ENCODE data around the gene CARD9.

The CARD9 gene

GRCh38 chr9:136318776-136319241 is 54.7 kb downstream of the CARD9 start:
- DNase-seq, result no peak

- no peak for DNase-seq
Observed at GRCh38 chr9:136318111-136318775, 55.2 kb downstream of the CARD9 start.

GRCh38 chr9:136317695-136318094 is 55.8 kb downstream of the CARD9 start:
- no peak for DNase-seq

GRCh38 chr9:136316896-136317676 is 56.4 kb downstream of the CARD9 start:
- no peak for DNase-seq

- no peak for DNase-seq
Observed at GRCh38 chr9:136316271-136316751, 57.2 kb downstream of the CARD9 start.

GRCh38 chr9:136314944-136315343 is 58.5 kb downstream of the CARD9 start:
- no peak for DNase-seq

- DNase-seq, result no peak
Observed at GRCh38 chr9:136314056-136314416, 59.4 kb downstream of the CARD9 start.

Data from hematopoietic multipotent progenitor cell treated with erythropoietin and hydrocortisone succinate and interleukin-3 and kit ligand, for 8 days (in vitro differentiated cells).